H1 (cell line): ENCODE measurements around the gene LRP1.

Experiments
- ATF2 ChIP-seq: IDR thresholded peaks from 2 replicates; pipeline ENCODE4 v1.6.1; 2012; ENCODE audit warnings: low read length, inconsistent platforms
- CEBPB ChIP-seq: IDR thresholded peaks from 2 replicates; pipeline ENCODE4 v1.6.1; 2012; ENCODE audit warnings: low read depth, low read length
- RNF2 ChIP-seq: fragments of 200-900, 300-1000 bp; sonication (generic); IDR thresholded peaks from 2 replicates; pipeline ENCODE4 v1.7.1; 2016; ENCODE audit warnings: borderline replicate concordance, low read depth, mild to moderate bottlenecking, antibody characterized with exemption, low read length; ENCODE audit not compliant: poor library complexity, severe bottlenecking; ENCODE audit errors: missing control alignments

GRCh38 chr12:57224278-57224972 lies 96.1 kb downstream of the LRP1 start:
- TF ChIP-seq ATF2 = no peak
- TF ChIP-seq CEBPB = no peak
- TF ChIP-seq RNF2 = no peak
